HUES64 (cell line): ENCODE results near the gene ARHGAP35.
A peak's percentile ranks its signal among the peaks of the same experiment; 100 is the strongest.
"Not testable (repeated sequence)": the region's sequence is repeated elsewhere in the genome, so short reads cannot be mapped to it uniquely, and the experiment has no call there.

ENCODE experiments used
- H3K27ac ChIP-seq: 2 replicates; pipeline ENCODE4 v1.7.0; 2013; ENCODE audit warnings: low read depth, low read length, inconsistent platforms
- H3K27me3 ChIP-seq: 2 replicates; pipeline ENCODE4 v1.6.1; 2013; ENCODE audit warnings: mild to moderate bottlenecking, low read length; ENCODE audit not compliant: insufficient read depth
- H3K36me3 ChIP-seq: 2 replicates; pipeline ENCODE4 v1.6.1; 2013; ENCODE audit warnings: mild to moderate bottlenecking, low read length; ENCODE audit not compliant: insufficient read depth
- H3K4me1 ChIP-seq: 2 replicates; pipeline ENCODE4 v1.6.1; 2013; ENCODE audit warnings: mild to moderate bottlenecking, low read length, moderate library complexity; ENCODE audit not compliant: insufficient read depth
- H3K4me3 ChIP-seq: 2 replicates; pipeline ENCODE4 v1.5.1; 2013; ENCODE audit warnings: mild to moderate bottlenecking, low read length, moderate library complexity
- H3K9ac ChIP-seq: 2 replicates; pipeline ENCODE4 v1.6.1; 2013; ENCODE audit warnings: mild to moderate bottlenecking, low read depth, low read length
- H3K9me3 ChIP-seq: 2 replicates; pipeline ENCODE4 v1.6.1; 2013; ENCODE audit warnings: low read depth, low read length; ENCODE audit not compliant: insufficient read depth
- WGBS: fragments of 150-250, 120-280 bp; methylation state at CpG from one replicate; pipeline ENCODE4 v1.1.7; 2013; ENCODE audit warnings: missing lambda C conversion rate; 5-methylcytosine and 5-hydroxymethylcytosine counted together

The ARHGAP35 gene

DNA sequence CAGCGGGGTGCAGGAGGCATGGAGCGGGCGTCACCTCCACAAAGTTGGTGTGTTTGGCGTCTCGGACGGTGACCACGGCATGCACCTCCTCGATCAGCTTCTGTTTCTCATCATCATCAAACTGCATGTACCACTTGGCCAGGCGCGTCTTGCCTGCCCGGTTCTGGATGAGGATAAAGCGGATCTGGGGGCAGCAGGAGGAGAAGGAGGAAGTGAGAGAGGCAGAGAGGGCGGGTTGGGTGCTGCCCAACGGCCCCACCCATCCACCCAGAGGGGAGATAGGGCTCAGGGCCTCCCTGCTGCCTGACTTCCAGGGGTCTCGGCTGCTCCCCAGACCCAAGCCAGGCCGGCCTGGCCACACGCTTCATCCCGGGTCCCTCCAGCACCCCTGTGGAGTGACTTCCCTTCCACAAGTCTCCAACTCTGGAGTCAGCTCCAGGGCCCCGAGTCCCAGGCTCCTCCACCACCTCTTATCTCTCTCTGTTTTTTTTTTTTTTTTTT is 14.8 kb upstream of the ARHGAP35 start:
- Histone ChIP-seq H3K4me3 (no peak overlapping the region), H3K27ac (no peak overlapping the region), H3K36me3 (peaks cover 40% of the 10 kb centered on the region), H3K9ac (no peak overlapping the region), H3K9me3 (no peaks in the 10 kb centered on the region), H3K4me1 (no peaks in the 10 kb centered on the region), H3K27me3 (no peaks in the 10 kb centered on the region)
- 94% methylated on average over 19 of the region's 19 CpGs for WGBS

- Histone ChIP-seq H3K27ac (no peak overlapping the region), H3K9ac (no peak overlapping the region)
These were observed 13.3 kb upstream of the ARHGAP35 start for GRCh38 chr19:46847528-46847927.

GRCh38 chr19:46848389-46848788 is 12.4 kb upstream of the ARHGAP35 start:
- Histone ChIP-seq H3K4me3 (no peak overlapping the region), H3K9ac (no peak overlapping the region), H3K4me1 (no peaks in the 10 kb centered on the region), H3K27me3 (no peaks in the 10 kb centered on the region), H3K9me3 (no peaks in the 10 kb centered on the region), H3K27ac (no peak overlapping the region), H3K36me3 (peaks cover 23% of the 10 kb centered on the region)
- WGBS, result 100% methylated on average over 2 of the region's 2 CpGs

More at GRCh38 chr19:46847528-46847927, 13.3 kb upstream of the ARHGAP35 start:
- Histone ChIP-seq H3K36me3 (peaks cover 31% of the 10 kb centered on the region), H3K9me3 (no peaks in the 10 kb centered on the region), H3K4me1 (no peaks in the 10 kb centered on the region), H3K27me3 (no peaks in the 10 kb centered on the region), H3K4me3 (no peak overlapping the region)
- 96% methylated on average over 11 of the region's 11 CpGs for WGBS

- H3K9ac ChIP-seq, result peak overlapping the region; percentile 85
- H3K27ac ChIP-seq, result peak overlapping the region; percentile 75
- WGBS, result 19% methylated on average over 5 of the region's 5 CpGs
- peak overlapping the region; percentile 71 for H3K4me3 ChIP-seq
- no peaks in the 10 kb centered on the region for H3K27me3 ChIP-seq
- no peaks in the 10 kb centered on the region for H3K4me1 ChIP-seq
- no peaks in the 10 kb centered on the region for H3K9me3 ChIP-seq
- peaks cover 16% of the 10 kb centered on the region for H3K36me3 ChIP-seq
These were observed 11.2 kb upstream of the ARHGAP35 start for GRCh38 chr19:46849610-46850009.

DNA sequence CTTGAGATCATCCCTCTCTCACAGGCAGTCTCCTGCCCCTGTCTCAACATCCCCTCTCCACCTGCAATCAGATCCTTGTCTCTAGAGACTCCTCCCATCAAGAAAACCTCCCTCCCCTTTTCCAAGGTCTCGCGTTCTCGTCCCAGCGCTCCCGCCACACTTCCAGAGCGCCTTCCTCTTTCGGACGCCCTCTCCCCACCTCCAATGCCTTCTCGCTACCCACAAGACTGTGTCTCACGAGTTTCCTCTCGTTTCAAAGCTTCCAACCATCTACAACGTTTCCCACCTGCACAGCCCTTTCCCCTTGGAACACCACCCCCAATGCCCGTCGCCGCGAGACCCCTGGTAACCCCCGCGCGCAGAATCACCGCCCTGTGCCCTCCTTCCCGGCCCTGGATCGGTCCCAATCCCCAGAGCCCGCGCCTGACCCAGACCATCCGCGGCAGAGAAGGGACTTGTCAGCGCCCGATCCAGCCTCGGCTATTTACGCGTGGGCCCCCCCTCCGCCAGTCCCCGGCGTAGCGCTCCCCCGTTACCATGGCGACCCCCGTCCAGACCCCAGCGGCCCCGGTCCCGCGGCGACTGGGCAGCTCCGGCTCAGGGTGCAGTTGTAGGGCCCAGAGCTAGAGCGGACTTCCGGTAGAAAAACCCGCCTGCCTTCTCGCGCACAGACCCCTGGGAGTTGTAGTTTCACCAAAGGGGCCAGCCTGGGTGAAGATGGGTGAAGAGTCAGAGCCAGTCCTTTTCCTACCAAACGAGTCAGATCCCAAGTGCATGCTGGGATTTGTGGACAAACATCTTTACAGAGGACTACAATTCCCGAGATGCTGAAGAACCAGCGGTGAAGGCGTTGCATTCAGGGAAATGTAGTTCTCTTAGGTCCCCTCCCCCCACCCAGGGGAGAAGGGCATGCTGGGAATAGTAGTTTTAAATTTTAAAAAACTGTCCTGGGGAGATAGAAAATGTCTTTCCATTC is 10.3 kb upstream of the ARHGAP35 start, which contains the start of gene AP2S1:
TSS of gene AP2S1 (minus strand) at position 619 of the 976 bp plus-strand sequence. CDS start at position 539, 80 bp downstream.
- Histone ChIP-seq H3K9ac (peak within 1 kb of the TSS; percentile 85), H3K9me3 (no peaks in the 10 kb centered on the region), H3K4me3 (peak within 1 kb of the TSS; percentile 71), H3K27me3 (no peaks in the 10 kb centered on the region), H3K4me1 (no peaks in the 10 kb centered on the region), H3K36me3 (peaks cover 12% of the 10 kb centered on the region), H3K27ac (peak within 1 kb of the TSS; percentile 84)
- under 1% methylated on average over 53 of the region's 53 CpGs for WGBS

DNA sequence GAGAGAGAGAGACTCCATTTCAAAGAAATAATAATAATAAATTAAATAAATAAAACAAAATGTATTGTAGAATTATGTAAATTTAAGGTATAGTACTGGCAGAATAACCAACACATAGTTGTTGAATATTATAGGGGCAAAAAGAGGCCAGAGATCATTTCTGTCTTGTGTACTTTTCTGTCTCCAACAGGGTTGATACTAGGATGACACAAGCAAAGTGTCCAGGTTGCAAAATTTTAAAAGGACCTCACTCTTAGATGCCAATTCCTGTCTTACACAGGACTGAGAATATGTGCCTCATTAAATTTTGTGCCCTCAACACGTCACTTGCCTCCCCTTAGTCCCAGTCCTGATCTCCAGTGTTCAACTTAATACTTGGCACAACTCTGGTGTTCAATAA is 8.0 kb upstream of the ARHGAP35 start:
- Histone ChIP-seq H3K9me3 (no peaks in the 10 kb centered on the region), H3K27me3 (no peaks in the 10 kb centered on the region), H3K4me3 (no peak overlapping the region), H3K36me3 (peaks cover under 1% of the 10 kb centered on the region), H3K4me1 (no peaks in the 10 kb centered on the region), H3K27ac (no peak overlapping the region), H3K9ac (no peak overlapping the region)
- WGBS, result 92% methylated on average over 1 of the region's 1 CpG

GRCh38 chr19:46854698-46855097 is 6.1 kb upstream of the ARHGAP35 start:
- H3K9ac ChIP-seq, H3K4me1 ChIP-seq, H3K36me3 ChIP-seq, H3K27me3 ChIP-seq, H3K27ac ChIP-seq, H3K9me3 ChIP-seq, H3K4me3 ChIP-seq: not testable (repeated sequence)
- WGBS, result 89% methylated on average over 7 of the region's 13 CpGs

GRCh38 chr19:46856062-46857022 is 4.5 kb upstream of the ARHGAP35 start:
- peak overlapping the region; percentile 60; the same call in 1 of the 2 replicates for H3K27ac ChIP-seq
- H3K27me3 ChIP-seq, result no peaks in the 10 kb centered on the region
- H3K36me3 ChIP-seq, result no peaks in the 10 kb centered on the region
- H3K9me3 ChIP-seq, result no peaks in the 10 kb centered on the region
- peaks cover 3% of the 10 kb centered on the region; the same call in 1 of the 2 replicates for H3K4me1 ChIP-seq
- 23% methylated on average over 41 of the region's 41 CpGs for WGBS
- H3K9ac ChIP-seq, result peak overlapping the region; percentile 7; the same call in 1 of the 2 replicates
- peak overlapping the region; percentile 41 for H3K4me3 ChIP-seq

- Histone ChIP-seq H3K36me3 (no peaks in the 10 kb centered on the region), H3K27ac (peak overlapping the region; percentile 91), H3K9me3 (no peaks in the 10 kb centered on the region), H3K9ac (peak overlapping the region; percentile 80), H3K4me1 (peaks cover 24% of the 10 kb centered on the region), H3K27me3 (no peaks in the 10 kb centered on the region), H3K4me3 (peak overlapping the region; percentile 94)
- WGBS, result 15% methylated on average over 17 of the region's 18 CpGs
These were observed 1.1 kb upstream of the ARHGAP35 start for GRCh38 chr19:46859637-46860124.

GRCh38 chr19:46860125-46860845 is 512 bp upstream of the ARHGAP35 start:
- WGBS, result under 1% methylated on average over 89 of the region's 89 CpGs
- H3K9me3 ChIP-seq, result no peaks in the 10 kb centered on the region
- H3K27ac ChIP-seq, result peak overlapping the region; percentile 100
- peaks cover 27% of the 10 kb centered on the region for H3K4me1 ChIP-seq
- H3K4me3 ChIP-seq, result peak overlapping the region; percentile 94
- H3K27me3 ChIP-seq, result no peaks in the 10 kb centered on the region
- H3K36me3 ChIP-seq, result no peaks in the 10 kb centered on the region
- peak overlapping the region; percentile 99 for H3K9ac ChIP-seq
